IPS-18c (cell line): ENCODE measurements around the gene MAPK10.
"Not testable (repeated sequence)": the region's sequence is repeated elsewhere in the genome, so short reads cannot be mapped to it uniquely, and the experiment has no call there.

ENCODE experiments used
- H3K4me3 ChIP-seq: 2 replicates; pipeline ENCODE4 v1.7.0; 2013; ENCODE audit warnings: low read depth, mild to moderate bottlenecking, low read length, moderate library complexity; ENCODE audit not compliant: insufficient read depth
- H3K9me3 ChIP-seq: one replicate; pipeline ENCODE4 v1.6.1; 2013; ENCODE audit warnings: mild to moderate bottlenecking, low read length, moderate library complexity; ENCODE audit not compliant: control insufficient read depth, insufficient read depth

Gene MAPK10

GRCh38 chr4:86048426-86048825, 311.4 kb downstream of the MAPK10 start:
- Histone ChIP-seq H3K9me3 (no peaks in the 10 kb centered on the region), H3K4me3 (no peak overlapping the region)

DNA sequence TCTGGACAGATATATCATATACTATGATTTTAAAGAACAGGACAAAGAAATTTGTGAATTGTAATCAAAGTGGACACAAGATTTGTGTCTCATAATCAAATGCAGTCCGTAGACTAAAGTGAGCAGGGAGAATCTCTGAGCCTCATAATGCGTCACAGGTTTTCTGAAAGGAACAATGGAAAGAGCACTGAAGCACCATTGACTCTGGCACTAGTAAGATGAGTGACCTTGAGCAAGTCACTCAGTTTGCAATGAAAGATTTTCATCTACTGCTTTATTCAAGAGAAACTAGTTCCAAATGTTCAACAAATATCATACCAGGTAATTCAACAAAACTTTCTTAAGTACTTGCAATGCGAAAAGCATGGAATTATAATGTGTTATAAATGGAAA, 315.3 kb downstream of the MAPK10 start:
- no peak overlapping the region for H3K4me3 ChIP-seq
- H3K9me3 ChIP-seq, result no peaks in the 10 kb centered on the region

DNA sequence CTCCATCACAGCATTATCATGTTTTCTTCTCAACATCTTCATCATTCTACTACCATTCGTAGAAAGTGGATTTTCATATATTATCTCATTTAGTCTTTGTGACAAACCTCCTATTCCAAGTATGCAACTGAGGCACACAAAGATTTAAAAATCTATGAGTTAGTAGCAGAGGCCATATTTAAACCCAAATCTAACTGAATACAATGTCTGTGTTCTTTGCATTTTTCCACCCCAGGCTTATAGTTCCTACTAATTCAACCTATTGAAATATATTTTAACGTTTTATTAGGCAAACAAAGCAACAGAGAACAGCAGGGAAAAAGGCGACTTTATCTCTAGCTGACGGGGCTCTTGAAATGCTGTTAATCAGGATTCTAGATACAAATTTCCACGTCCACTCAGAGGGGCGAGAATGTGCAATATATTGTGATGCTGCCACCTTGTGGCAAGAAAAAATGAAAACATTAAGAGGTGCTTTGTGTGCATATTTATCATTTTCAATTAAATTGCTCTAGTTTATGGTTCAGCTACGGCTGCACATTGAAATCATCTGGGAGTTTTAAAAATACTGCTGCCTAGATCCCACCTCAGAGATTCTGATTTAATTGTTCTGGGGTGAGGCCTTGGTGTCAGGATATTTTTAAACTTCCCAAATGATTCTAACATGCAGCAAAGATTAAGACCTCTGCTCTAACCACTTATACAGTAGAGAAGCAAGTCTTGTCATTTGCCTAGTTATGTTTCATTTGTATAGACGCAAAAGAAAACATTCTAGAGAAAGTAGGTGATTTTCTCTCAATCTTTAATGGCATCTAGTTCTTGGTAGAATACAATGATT, 315.9 kb downstream of the MAPK10 start:
- Histone ChIP-seq H3K9me3 (no peaks in the 10 kb centered on the region), H3K4me3 (no peak overlapping the region)

- no peak overlapping the region for H3K4me3 ChIP-seq
- no peaks in the 10 kb centered on the region for H3K9me3 ChIP-seq
Observed at GRCh38 chr4:86038037-86038436, 321.8 kb downstream of the MAPK10 start.

GRCh38 chr4:86036736-86037135, 323.1 kb downstream of the MAPK10 start:
- Histone ChIP-seq H3K9me3 (no peaks in the 10 kb centered on the region), H3K4me3 (no peak overlapping the region)

- Histone ChIP-seq H3K9me3 (no peaks in the 10 kb centered on the region), H3K4me3 (no peak overlapping the region)
Observed at GRCh38 chr4:86035688-86036087, 324.2 kb downstream of the MAPK10 start.

GRCh38 chr4:86034616-86035015, 325.2 kb downstream of the MAPK10 start:
- H3K9me3 ChIP-seq, result no peaks in the 10 kb centered on the region
- no peak overlapping the region for H3K4me3 ChIP-seq

- Histone ChIP-seq H3K4me3 (no peak overlapping the region), H3K9me3 (no peaks in the 10 kb centered on the region)
Observed at GRCh38 chr4:86033171-86033570, 326.7 kb downstream of the MAPK10 start.

DNA sequence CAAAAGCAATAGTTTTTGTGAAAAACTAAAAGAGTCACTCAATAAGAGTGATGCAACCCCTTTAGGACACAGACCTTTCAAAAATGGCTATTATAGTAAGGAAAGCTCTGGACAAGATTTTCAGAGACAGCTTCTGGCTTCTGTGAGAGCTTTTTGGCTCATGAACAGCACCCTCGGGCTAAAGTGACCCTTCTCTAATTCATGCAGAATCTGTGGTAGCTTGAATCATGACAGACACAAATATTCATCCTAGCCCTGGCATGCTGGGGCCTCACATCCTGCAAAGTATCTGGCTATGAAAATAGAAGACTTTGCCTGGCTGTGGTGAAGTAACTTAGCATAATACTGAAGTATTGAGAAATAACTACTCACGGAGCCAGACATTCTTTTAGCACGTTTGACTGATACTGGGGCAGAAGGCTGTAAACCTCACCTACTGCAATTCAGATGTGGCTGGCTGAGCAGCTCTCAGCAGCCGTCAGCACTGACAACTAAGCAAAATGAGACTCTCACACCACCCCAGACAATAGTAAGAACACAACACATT, 327.3 kb downstream of the MAPK10 start:
- no peak overlapping the region for H3K4me3 ChIP-seq
- H3K9me3 ChIP-seq, result no peaks in the 10 kb centered on the region

- Histone ChIP-seq H3K9me3 (no peaks in the 10 kb centered on the region), H3K4me3 (no peak overlapping the region)
Observed at GRCh38 chr4:86031927-86032326, 327.9 kb downstream of the MAPK10 start.

- no peak overlapping the region for H3K4me3 ChIP-seq
- H3K9me3 ChIP-seq, result no peaks in the 10 kb centered on the region
Observed at GRCh38 chr4:86026720-86027119, 333.1 kb downstream of the MAPK10 start.

- not testable (repeated sequence) for H3K4me3 ChIP-seq, H3K9me3 ChIP-seq
Observed at GRCh38 chr4:86021671-86022070, 338.2 kb downstream of the MAPK10 start.

DNA sequence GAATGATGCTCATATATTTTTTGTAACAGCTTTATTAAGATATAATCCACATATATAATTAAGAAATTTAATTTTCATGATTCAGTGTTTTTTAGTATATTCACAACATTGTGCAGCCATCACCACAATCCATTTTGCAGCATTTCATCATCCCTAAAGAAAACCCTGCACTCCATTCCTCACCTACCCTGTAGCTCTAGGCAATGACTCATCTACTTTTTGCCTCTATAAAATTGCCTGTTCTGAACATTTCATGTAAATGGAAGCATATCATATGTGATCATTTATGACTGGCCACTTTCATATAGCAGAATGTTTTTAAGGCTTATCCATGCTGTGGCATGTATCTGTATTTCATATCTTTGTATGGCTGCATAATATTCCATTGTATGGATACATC, 339.9 kb downstream of the MAPK10 start:
- no peaks in the 10 kb centered on the region for H3K9me3 ChIP-seq
- H3K4me3 ChIP-seq, result no peak overlapping the region

DNA sequence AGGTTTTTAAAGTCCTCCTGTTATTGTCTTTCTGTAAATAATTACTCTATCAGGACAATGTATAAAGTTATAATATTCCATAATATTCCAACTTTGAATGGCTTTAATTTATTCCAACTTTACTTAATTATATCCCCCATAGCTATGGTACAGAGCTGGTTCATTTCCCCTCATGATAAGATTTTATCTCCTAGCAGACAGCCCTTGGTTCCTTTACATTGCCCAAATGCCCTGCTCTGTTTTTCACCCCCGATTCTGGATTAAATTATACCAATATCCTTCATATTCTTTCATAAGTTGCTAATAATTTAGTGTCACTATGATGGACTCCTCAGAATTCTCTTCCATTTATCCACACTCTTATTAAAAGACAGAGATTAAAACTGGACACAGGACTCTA, 340.5 kb downstream of the MAPK10 start:
- no peaks in the 10 kb centered on the region for H3K9me3 ChIP-seq

DNA sequence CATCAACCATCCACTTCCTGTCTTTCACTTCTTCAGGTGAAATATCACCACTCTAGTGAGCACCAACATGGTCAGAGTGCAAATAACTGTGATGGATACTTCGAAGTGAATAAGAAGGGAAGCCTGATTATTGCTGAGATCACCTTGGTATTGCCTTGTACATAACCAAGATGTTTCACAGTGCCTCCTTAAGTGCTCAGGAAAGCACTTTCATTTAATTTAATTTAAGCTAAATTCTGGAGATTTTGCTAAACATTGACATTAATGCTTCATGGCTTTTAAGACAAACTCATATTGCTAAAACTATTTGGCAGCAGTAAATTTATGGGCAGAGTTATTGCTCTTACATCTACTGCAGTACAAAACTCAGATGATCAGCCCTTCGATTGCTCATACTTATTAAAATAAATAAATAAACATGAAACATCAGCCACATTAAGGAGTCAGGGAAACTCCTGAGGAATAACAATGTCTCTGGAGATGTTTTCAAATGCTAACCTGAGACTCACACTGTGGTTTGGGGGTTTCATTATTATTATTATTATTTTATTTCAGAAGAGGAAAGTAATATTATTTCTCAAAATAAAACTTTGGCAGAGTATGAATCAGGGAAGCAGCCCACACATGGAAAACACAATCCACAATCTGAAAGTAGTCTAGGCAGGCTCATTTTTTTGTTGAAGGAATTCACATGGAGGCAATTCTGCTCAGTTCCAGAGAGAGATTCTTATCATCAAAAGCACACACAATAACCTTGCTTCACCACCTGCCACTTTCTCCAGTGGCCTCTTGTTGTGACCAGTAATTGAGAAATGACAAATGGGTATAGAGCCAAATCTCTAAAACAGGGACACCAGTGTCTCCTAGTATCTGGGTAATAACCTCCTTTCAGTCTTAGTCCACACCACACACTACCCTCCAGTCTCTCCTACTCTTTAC, 344.2 kb downstream of the MAPK10 start:
- Histone ChIP-seq H3K4me3 (no peak overlapping the region), H3K9me3 (no peaks in the 10 kb centered on the region)

More for the DNA sequence above, 340.5 kb downstream of the MAPK10 start:
- H3K4me3 ChIP-seq, result no peak overlapping the region

DNA sequence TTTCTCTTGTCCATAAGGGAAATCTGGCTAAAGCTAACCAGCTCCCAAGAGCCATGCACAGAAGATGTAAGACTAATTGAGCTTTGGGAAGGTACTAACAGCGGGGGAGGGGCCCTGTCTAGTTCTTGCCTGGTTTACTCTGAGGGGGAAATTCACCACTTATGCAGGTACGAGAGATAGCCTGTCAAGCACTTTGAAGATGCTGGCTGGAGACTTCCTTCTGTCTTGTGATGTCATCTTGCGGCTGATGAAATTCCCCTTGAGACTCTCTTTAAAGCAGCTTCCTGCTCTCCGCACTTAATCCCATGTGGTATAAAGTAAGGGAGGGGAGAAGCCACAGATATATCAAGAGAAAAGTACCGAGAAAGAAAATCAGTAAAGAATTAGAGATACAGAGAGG, 345.3 kb downstream of the MAPK10 start:
- no peaks in the 10 kb centered on the region for H3K9me3 ChIP-seq
- H3K4me3 ChIP-seq, result no peak overlapping the region

GRCh38 chr4:86013621-86014020, 346.2 kb downstream of the MAPK10 start:
- H3K9me3 ChIP-seq, result no peaks in the 10 kb centered on the region
- no peak overlapping the region for H3K4me3 ChIP-seq

DNA sequence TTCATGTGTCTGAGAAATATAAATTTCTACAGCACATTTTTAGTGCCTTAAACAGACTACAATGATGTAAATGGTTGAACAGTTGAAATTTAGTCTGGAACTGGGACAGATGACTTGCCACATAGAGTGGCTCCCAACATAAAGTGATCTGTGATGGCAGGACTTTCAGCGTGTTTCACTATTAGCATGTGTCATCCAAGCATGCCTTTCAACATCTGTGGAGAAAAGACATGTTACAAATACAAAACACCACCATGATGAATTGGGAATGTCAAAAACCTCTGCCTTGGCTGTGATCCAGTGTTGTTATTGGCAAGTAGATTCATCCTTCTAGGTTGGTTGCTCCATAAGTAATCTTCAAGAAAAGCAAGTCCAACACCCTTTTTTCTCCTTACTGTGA, 348.7 kb downstream of the MAPK10 start:
- H3K4me3 ChIP-seq, result no peak overlapping the region
- H3K9me3 ChIP-seq, result no peaks in the 10 kb centered on the region
